Measurements from ENCODE around the gene ZNF83. TPM values are rescaled to one million over a fixed set of nuclear protein-coding genes. Genes with fewer than 3 reads are reported as not detected.

Gene ZNF83
- total RNA-seq, 1 experiment from 2014 or later: 31.6 TPM

GRCh38 chr19:52601025-52601973, 36.9 kb downstream of the ZNF83 start:
- H4K5ac ChIP-seq (ENCODE audit: insufficient read length, low read depth, low read length): no peak overlapping the region
- no peak overlapping the region for H3K4ac ChIP-seq (ENCODE audit: low read depth, low read length)
- peak overlapping the region; percentile 47 for H3K9ac ChIP-seq (ENCODE audit: extremely low read depth, insufficient read length, low read length)
- Mint-ChIP-seq H3K4me3 (peak overlapping the region; percentile 72 to 83), H3K9me3 (peaks cover 0 to 8% of the 10 kb centered on the region in 2 experiments; a peak in 3 of 5 replicates), H3K36me3 (ENCODE audit: insufficient read depth in 1 of 3, low read depth in 3 of 3) (peaks cover 16 to 32% (median 19%) of the 10 kb centered on the region in 3 experiments), H3K4me1 (peaks cover 13 to 18% of the 10 kb centered on the region in 2 experiments), H3K27ac (peak overlapping the region in 1 of 3 experiments; percentile 57; a peak in 1 of 7 replicates), H3K27me3 (ENCODE audit: low read depth) (peaks cover 4% of the 10 kb centered on the region)
- H2BK15ac ChIP-seq (ENCODE audit: low read depth, low read length): no peak overlapping the region
- peak overlapping the region; percentile 70 for H3K4me2 ChIP-seq (ENCODE audit: insufficient read depth, insufficient read length, low read length)
- H4K91ac ChIP-seq (ENCODE audit: insufficient read length, low read depth, low read length): no peak overlapping the region
- H2BK20ac ChIP-seq (ENCODE audit: low read depth, low read length, poor library complexity, severe bottlenecking): no peak overlapping the region
- no peak overlapping the region for H3K56ac ChIP-seq (ENCODE audit: insufficient read length, low read depth, low read length)
- H3K79me2 ChIP-seq (ENCODE audit: insufficient read depth, low read length): no peaks in the 10 kb centered on the region
- H3K9me3 ChIP-seq (ENCODE audit: control insufficient read depth, low read depth, low read length): no peaks in the 10 kb centered on the region
- peak overlapping the region; percentile 11 for H3K18ac ChIP-seq (ENCODE audit: insufficient read length, low read depth, low read length)
- H3K23ac ChIP-seq (ENCODE audit: insufficient read length, low read depth, low read length): no peak overlapping the region
- no CpG with 5 or more reads among the region's 62 CpGs for WGBS (ENCODE audit: extremely low coverage, insufficient read length, low lambda C conversion rate)
- H3K23me2 ChIP-seq (ENCODE audit: insufficient read length, low read depth, low read length, poor library complexity, severe bottlenecking): peaks cover 9% of the 10 kb centered on the region
- H3K14ac ChIP-seq (ENCODE audit: insufficient read depth, low read length): no peak overlapping the region; the same call in 1 of the 2 replicates
- no peaks in the 10 kb centered on the region; the same call in 1 of the 2 replicates for H3K4me1 ChIP-seq (ENCODE audit: insufficient read depth, low read length)
- H2BK5ac ChIP-seq (ENCODE audit: insufficient read length, low read length): no peak overlapping the region
- H3T11ph ChIP-seq (ENCODE audit: low read length): no peak overlapping the region
- DNase-seq: peak; percentile 94
- H4K20me1 ChIP-seq (ENCODE audit: control insufficient read depth, insufficient read depth, insufficient read length): no peaks in the 10 kb centered on the region
- H4K8ac ChIP-seq (replicated peaks; ENCODE audit: insufficient read length, low read depth, low read length): no peak overlapping the region
- peak; percentile 62 for TF ChIP-seq CTCF (conservative IDR thresholded peaks at IDR 0.05)
- H2BK12ac ChIP-seq (ENCODE audit: insufficient read length, low read depth, low read length): no peak overlapping the region
- no peak overlapping the region for H3K27ac ChIP-seq (ENCODE audit: insufficient read length, low read depth, low read length)
- no peaks in the 10 kb centered on the region for H3K79me1 ChIP-seq (ENCODE audit: insufficient read depth, low read depth, low read length, poor library complexity, severe bottlenecking)
- H2AFZ ChIP-seq (ENCODE audit: low read length): no peak overlapping the region
- H2AK5ac ChIP-seq (ENCODE audit: insufficient read length, low read length): no peak overlapping the region
- H2BK120ac ChIP-seq (ENCODE audit: low read depth, low read length, poor library complexity, severe bottlenecking): no peak overlapping the region
- no peaks in the 10 kb centered on the region; the same call in 1 of the 2 replicates for H3K27me3 ChIP-seq (ENCODE audit: insufficient read depth, low read length)
